WI38 (cell line): Measurements from ENCODE around the gene PRSS38.
"Not testable (repeated sequence)": the region's sequence is repeated elsewhere in the genome, so short reads cannot be mapped to it uniquely, and the experiment has no call there.

Experiments
- H3K4me3 ChIP-seq: 2 replicates; pipeline ENCODE4 v1.5.1; 2011; ENCODE audit warnings: low read depth, mild to moderate bottlenecking, control low read depth, low read length
- CTCF ChIP-seq: IDR thresholded peaks from 2 replicates; pipeline ENCODE4 v1.5.1; 2012; ENCODE audit warnings: low read depth, mild to moderate bottlenecking, control low read depth, low read length

Gene PRSS38

GRCh38 chr1:227870366-227870765 lies 54.9 kb downstream of the PRSS38 start:
- TF ChIP-seq CTCF = no peak
- H3K4me3 ChIP-seq = no peak overlapping the region

GRCh38 chr1:227871892-227872291 lies 56.4 kb downstream of the PRSS38 start:
- not testable (repeated sequence) for H3K4me3 ChIP-seq

GRCh38 chr1:227877810-227878209 lies 62.3 kb downstream of the PRSS38 start:
- H3K4me3 ChIP-seq = not testable (repeated sequence)

GRCh38 chr1:227880342-227880924 lies 65.0 kb downstream of the PRSS38 start:
- TF ChIP-seq CTCF = no peak
- no peak overlapping the region for H3K4me3 ChIP-seq

- TF ChIP-seq CTCF = no peak
- no peak overlapping the region for H3K4me3 ChIP-seq
These were observed 67.6 kb downstream of the PRSS38 start for GRCh38 chr1:227883073-227883520.

- TF ChIP-seq CTCF = no peak
- H3K4me3 ChIP-seq = no peak overlapping the region
These were observed 68.3 kb downstream of the PRSS38 start for GRCh38 chr1:227883641-227884301.

- TF ChIP-seq CTCF = no peak
- H3K4me3 ChIP-seq = no peak overlapping the region
These were observed 69.1 kb downstream of the PRSS38 start for GRCh38 chr1:227884370-227885134.

- H3K4me3 ChIP-seq = no peak overlapping the region
- no peak for TF ChIP-seq CTCF
These were observed 69.7 kb downstream of the PRSS38 start for GRCh38 chr1:227885135-227885647.
